ENCODE measurements around the gene REP15. TPM values are rescaled to one million over a fixed set of nuclear protein-coding genes. Genes with fewer than 3 reads are reported as not detected.

REP15 gene
- total and polyA plus RNA-seq, 2 experiments from 2014 or later, result 0.38 to 0.89 TPM

DNA sequence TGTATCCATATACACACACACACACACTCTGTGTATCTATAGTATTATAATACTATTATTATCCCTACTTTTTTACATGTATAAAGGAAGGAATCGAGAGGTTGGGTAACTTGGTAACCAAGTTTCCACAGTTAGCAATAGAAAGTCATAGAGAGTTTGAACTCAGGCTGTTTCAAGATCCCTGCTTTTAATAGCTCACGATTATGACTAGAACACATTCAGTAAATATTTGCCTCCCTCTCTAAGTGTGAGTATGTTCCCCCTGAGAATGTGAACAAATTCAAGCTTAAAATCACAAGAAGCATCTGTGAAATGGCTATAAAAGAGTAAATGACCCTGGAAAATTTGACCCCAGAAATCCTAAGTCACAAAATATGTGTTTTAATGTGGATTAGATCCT is 11.0 kb upstream of the REP15 start (continued):
- TF ChIP-seq, protein P1, sequence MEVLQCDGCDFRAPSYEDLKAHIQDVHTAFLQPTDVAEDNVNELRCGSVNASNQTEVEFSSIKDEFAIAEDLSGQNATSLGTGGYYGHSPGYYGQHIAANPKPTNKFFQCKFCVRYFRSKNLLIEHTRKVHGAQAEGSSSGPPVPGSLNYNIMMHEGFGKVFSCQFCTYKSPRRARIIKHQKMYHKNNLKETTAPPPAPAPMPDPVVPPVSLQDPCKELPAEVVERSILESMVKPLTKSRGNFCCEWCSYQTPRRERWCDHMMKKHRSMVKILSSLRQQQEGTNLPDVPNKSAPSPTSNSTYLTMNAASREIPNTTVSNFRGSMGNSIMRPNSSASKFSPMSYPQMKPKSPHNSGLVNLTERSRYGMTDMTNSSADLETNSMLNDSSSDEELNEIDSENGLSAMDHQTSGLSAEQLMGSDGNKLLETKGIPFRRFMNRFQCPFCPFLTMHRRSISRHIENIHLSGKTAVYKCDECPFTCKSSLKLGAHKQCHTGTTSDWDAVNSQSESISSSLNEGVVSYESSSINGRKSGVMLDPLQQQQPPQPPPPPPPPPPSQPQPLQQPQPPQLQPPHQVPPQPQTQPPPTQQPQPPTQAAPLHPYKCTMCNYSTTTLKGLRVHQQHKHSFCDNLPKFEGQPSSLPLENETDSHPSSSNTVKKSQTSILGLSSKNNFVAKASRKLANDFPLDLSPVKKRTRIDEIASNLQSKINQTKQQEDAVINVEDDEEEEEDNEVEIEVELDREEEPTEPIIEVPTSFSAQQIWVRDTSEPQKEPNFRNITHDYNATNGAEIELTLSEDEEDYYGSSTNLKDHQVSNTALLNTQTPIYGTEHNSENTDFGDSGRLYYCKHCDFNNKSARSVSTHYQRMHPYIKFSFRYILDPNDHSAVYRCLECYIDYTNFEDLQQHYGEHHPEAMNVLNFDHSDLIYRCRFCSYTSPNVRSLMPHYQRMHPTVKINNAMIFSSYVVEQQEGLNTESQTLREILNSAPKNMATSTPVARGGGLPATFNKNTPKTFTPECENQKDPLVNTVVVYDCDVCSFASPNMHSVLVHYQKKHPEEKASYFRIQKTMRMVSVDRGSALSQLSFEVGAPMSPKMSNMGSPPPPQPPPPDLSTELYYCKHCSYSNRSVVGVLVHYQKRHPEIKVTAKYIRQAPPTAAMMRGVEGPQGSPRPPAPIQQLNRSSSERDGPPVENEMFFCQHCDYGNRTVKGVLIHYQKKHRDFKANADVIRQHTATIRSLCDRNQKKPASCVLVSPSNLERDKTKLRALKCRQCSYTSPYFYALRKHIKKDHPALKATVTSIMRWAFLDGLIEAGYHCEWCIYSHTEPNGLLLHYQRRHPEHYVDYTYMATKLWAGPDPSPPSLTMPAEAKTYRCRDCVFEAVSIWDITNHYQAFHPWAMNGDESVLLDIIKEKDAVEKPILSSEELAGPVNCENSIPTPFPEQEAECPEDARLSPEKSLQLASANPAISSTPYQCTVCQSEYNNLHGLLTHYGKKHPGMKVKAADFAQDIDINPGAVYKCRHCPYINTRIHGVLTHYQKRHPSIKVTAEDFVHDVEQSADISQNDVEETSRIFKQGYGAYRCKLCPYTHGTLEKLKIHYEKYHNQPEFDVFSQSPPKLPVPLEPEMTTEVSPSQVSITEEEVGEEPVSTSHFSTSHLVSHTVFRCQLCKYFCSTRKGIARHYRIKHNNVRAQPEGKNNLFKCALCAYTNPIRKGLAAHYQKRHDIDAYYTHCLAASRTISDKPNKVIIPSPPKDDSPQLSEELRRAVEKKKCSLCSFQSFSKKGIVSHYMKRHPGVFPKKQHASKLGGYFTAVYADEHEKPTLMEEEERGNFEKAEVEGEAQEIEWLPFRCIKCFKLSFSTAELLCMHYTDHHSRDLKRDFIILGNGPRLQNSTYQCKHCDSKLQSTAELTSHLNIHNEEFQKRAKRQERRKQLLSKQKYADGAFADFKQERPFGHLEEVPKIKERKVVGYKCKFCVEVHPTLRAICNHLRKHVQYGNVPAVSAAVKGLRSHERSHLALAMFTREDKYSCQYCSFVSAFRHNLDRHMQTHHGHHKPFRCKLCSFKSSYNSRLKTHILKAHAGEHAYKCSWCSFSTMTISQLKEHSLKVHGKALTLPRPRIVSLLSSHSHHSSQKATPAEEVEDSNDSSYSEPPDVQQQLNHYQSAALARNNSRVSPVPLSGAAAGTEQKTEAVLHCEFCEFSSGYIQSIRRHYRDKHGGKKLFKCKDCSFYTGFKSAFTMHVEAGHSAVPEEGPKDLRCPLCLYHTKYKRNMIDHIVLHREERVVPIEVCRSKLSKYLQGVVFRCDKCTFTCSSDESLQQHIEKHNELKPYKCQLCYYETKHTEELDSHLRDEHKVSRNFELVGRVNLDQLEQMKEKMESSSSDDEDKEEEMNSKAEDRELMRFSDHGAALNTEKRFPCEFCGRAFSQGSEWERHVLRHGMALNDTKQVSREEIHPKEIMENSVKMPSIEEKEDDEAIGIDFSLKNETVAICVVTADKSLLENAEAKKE (CRISPR knock-in tag; IDR thresholded peaks at IDR 0.05), result no peak
- TF ChIP-seq EZH2 (IDR thresholded peaks at IDR 0.05; ENCODE audit: low read depth, unreplicated experiment), result no peak

GRCh38 chr12:27686147-27686546 is 10.1 kb upstream of the REP15 start:
- H3K4me3 Mint-ChIP-seq, result no peak overlapping the region
- Histone ChIP-seq H3K27me3 (ENCODE audit: insufficient read depth) (no peaks in the 10 kb centered on the region), H3K9me2 (ENCODE audit: insufficient read depth) (no peaks in the 10 kb centered on the region), H3K27ac (ENCODE audit: low read depth) (no peak overlapping the region), H3K36me3 (ENCODE audit: insufficient read depth) (peaks cover 17% of the 10 kb centered on the region), H3K4me1 (ENCODE audit: insufficient read depth) (no peaks in the 10 kb centered on the region), H3F3A (replicated peaks; ENCODE audit: low read depth) (no peaks in the 10 kb centered on the region), H3K79me2 (replicated peaks; ENCODE audit: insufficient read depth) (no peaks in the 10 kb centered on the region), H2AFZ (no peak overlapping the region), H3K4me3 (no peak overlapping the region), H3K4me2 (no peak overlapping the region), H4K20me1 (replicated peaks; ENCODE audit: insufficient read depth) (no peaks in the 10 kb centered on the region; the same call in 1 of the 2 replicates)
- H3K9me3 Mint-ChIP-seq, result no peaks in the 10 kb centered on the region
- no peaks in the 10 kb centered on the region for H3K27me3 Mint-ChIP-seq (ENCODE audit: insufficient read depth, low read depth, poor library complexity)
- DNase-seq (ENCODE audit: low spot score) (no peak), ATAC-seq (no peak)
- H3K27ac Mint-ChIP-seq, result no peak overlapping the region
- peaks cover 16% of the 10 kb centered on the region for H3K36me3 Mint-ChIP-seq (ENCODE audit: low read depth)
- no peaks in the 10 kb centered on the region for H3K4me1 Mint-ChIP-seq
- TF ChIP-seq, protein P1 (CRISPR knock-in tag; IDR thresholded peaks at IDR 0.05), result no peak
- TF ChIP-seq JUNB (IDR thresholded peaks at IDR 0.05; ENCODE audit: unreplicated experiment) (no peak), ZNF114 (CRISPR knock-in tag; IDR thresholded peaks at IDR 0.05) (no peak), REST (IDR thresholded peaks at IDR 0.05; ENCODE audit: unreplicated experiment) (no peak), NANOG (IDR thresholded peaks at IDR 0.05; ENCODE audit: borderline replicate concordance) (no peak)

Data from GM23338 (cell line).